ENCODE results near the gene ZNF330. TPM values are rescaled to one million over a fixed set of nuclear protein-coding genes. Genes with fewer than 3 reads are reported as not detected.

ZNF330 gene
- polyA plus RNA-seq, 1 donor (not counting 4 experiments of a cell fraction or from before 2014, with no cell fraction given) = 31.1 TPM

- no peak for FAIRE-seq
- H4K20me1 ChIP-seq (ENCODE audit: control insufficient read depth, extremely low read depth, insufficient read depth, low read length) = no peaks in the 10 kb centered on the region
- H2AFZ ChIP-seq (ENCODE audit: control insufficient read depth, low read length) = no peak overlapping the region
- H3K9me3 ChIP-seq (ENCODE audit: control insufficient read depth, low read depth, low read length) = no peaks in the 10 kb centered on the region
- dilution Hi-C loops (cut with MboI; ENCODE audit: extremely low pct_ligation_motif_present, low sequenced_read_pairs) = no loop called here
- no peaks in the 10 kb centered on the region for H3K4me1 ChIP-seq (ENCODE audit: control insufficient read depth, extremely low read depth, insufficient read depth, low read length)
- no peaks in the 10 kb centered on the region for H3K27me3 ChIP-seq (ENCODE audit: control insufficient read depth, extremely low read depth, insufficient read depth, low read length)
- TF ChIP-seq EZH2 (IDR thresholded peaks at IDR 0.05; ENCODE audit: low read length) = no peak
- TF ChIP-seq, protein P1, sequence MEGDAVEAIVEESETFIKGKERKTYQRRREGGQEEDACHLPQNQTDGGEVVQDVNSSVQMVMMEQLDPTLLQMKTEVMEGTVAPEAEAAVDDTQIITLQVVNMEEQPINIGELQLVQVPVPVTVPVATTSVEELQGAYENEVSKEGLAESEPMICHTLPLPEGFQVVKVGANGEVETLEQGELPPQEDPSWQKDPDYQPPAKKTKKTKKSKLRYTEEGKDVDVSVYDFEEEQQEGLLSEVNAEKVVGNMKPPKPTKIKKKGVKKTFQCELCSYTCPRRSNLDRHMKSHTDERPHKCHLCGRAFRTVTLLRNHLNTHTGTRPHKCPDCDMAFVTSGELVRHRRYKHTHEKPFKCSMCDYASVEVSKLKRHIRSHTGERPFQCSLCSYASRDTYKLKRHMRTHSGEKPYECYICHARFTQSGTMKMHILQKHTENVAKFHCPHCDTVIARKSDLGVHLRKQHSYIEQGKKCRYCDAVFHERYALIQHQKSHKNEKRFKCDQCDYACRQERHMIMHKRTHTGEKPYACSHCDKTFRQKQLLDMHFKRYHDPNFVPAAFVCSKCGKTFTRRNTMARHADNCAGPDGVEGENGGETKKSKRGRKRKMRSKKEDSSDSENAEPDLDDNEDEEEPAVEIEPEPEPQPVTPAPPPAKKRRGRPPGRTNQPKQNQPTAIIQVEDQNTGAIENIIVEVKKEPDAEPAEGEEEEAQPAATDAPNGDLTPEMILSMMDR (optimal IDR thresholded peaks at IDR 0.05 in 1 of 3, IDR thresholded peaks at IDR 0.05 in 1 of 3, conservative IDR thresholded peaks at IDR 0.05 in 1 of 3; ENCODE audit: extremely low read depth in 1 of 3, insufficient read depth in 2 of 3, low read length in 3 of 3) = no peak
- H3K36me3 ChIP-seq (ENCODE audit: control insufficient read depth in 2 of 2, extremely low read depth in 1 of 2, insufficient read depth in 2 of 2, low read length in 2 of 2) = no peaks in the 10 kb centered on the region
- H3K9me1 ChIP-seq (ENCODE audit: control insufficient read depth, extremely low read depth, insufficient read depth, low read length) = no peaks in the 10 kb centered on the region
- H3K27ac ChIP-seq (ENCODE audit: control insufficient read depth, insufficient read depth, low read length) = no peak overlapping the region
- H3K4me2 ChIP-seq (ENCODE audit: control insufficient read depth, extremely low read depth, insufficient read depth, low read depth, low read length) = no peak overlapping the region
- H3K4me3 ChIP-seq (ENCODE audit: control insufficient read depth in 2 of 3, extremely low read depth in 1 of 3, insufficient read depth in 2 of 3, low read depth in 1 of 3, low read length in 3 of 3) = no peak overlapping the region
- H3K9ac ChIP-seq (ENCODE audit: control insufficient read depth, extremely low read depth, insufficient read depth, low read length) = no peak overlapping the region
- no peak for DNase-seq (ENCODE audit: low read depth, low spot score)
- H3K79me2 ChIP-seq (ENCODE audit: control insufficient read depth, insufficient read depth, low read length) = no peaks in the 10 kb centered on the region
Observed at GRCh38 chr4:141248029-141248428, 27.3 kb downstream of the ZNF330 start.

DNA sequence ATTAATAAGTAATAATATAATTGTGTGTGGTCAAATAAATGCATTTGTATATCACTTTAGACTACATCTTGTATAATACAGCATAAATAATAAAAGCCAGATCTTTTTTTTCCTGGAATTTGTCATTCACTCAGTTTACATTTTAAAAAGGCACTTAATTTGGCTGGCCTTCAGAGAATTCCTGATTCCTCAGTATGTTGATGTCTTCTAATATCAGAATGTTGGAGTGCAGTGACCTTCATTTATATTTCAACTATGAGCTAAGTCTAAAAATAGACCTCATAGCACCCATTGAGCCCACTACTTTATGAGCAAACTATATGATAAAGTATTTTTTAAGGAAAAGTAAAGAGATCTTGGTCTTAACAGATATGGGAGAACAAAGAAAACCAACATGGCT lies 27.8 kb downstream of the ZNF330 start:
- Histone ChIP-seq H3K9me3 (ENCODE audit: control insufficient read depth, low read depth, low read length) (no peaks in the 10 kb centered on the region), H3K4me3 (ENCODE audit: control insufficient read depth in 2 of 3, extremely low read depth in 1 of 3, insufficient read depth in 2 of 3, low read depth in 1 of 3, low read length in 3 of 3) (no peak overlapping the region), H3K4me2 (ENCODE audit: control insufficient read depth, extremely low read depth, insufficient read depth, low read depth, low read length) (no peak overlapping the region), H3K27ac (ENCODE audit: control insufficient read depth, insufficient read depth, low read length) (no peak overlapping the region), H3K9ac (ENCODE audit: control insufficient read depth, extremely low read depth, insufficient read depth, low read length) (no peak overlapping the region), H2AFZ (ENCODE audit: control insufficient read depth, low read length) (no peak overlapping the region), H3K9me1 (ENCODE audit: control insufficient read depth, extremely low read depth, insufficient read depth, low read length) (no peaks in the 10 kb centered on the region), H4K20me1 (ENCODE audit: control insufficient read depth, extremely low read depth, insufficient read depth, low read length) (no peaks in the 10 kb centered on the region), H3K79me2 (ENCODE audit: control insufficient read depth, insufficient read depth, low read length) (no peaks in the 10 kb centered on the region), H3K27me3 (ENCODE audit: control insufficient read depth, extremely low read depth, insufficient read depth, low read length) (no peaks in the 10 kb centered on the region), H3K4me1 (ENCODE audit: control insufficient read depth, extremely low read depth, insufficient read depth, low read length) (no peaks in the 10 kb centered on the region), H3K36me3 (ENCODE audit: control insufficient read depth in 2 of 2, extremely low read depth in 1 of 2, insufficient read depth in 2 of 2, low read length in 2 of 2) (no peaks in the 10 kb centered on the region)
- TF ChIP-seq, protein P1 (optimal IDR thresholded peaks at IDR 0.05 in 1 of 3, IDR thresholded peaks at IDR 0.05 in 1 of 3, conservative IDR thresholded peaks at IDR 0.05 in 1 of 3; ENCODE audit: extremely low read depth in 1 of 3, insufficient read depth in 2 of 3, low read length in 3 of 3) = no peak
- TF ChIP-seq EZH2 (IDR thresholded peaks at IDR 0.05; ENCODE audit: low read length) = no peak
- dilution Hi-C loops (cut with MboI; ENCODE audit: extremely low pct_ligation_motif_present, low sequenced_read_pairs) = no loop called here
- no peak for FAIRE-seq
- no peak for DNase-seq (ENCODE audit: low read depth, low spot score)
